Mucosa of descending colon (tissue), 3 donors: Measurements from ENCODE around the gene CAV1. TPM values are rescaled to one million over a fixed set of nuclear protein-coding genes. Genes with fewer than 3 reads are reported as not detected.

ENCODE experiments used
- ATAC-seq: fragments of 200-7000 bp; cut with Tn5 transposase; one replicate; pipeline ENCODE4 v1.9.1; 2020; ENCODE audit warnings: mild to moderate bottlenecking, moderate library complexity
- DNase-seq, 3 donors: peaks; one replicate each; pipeline ENCODE4 v3.0.0-alpha.2; 2020
- H3K36me3 ChIP-seq: fragments of 200-600 bp; one replicate; pipeline ENCODE4 v1.8.0; 2021; ENCODE audit warnings: low read depth, mild to moderate bottlenecking
- H3K4me1 ChIP-seq: fragments of 200-600 bp; one replicate; pipeline ENCODE4 v1.8.0; 2021; ENCODE audit warnings: low read depth, mild to moderate bottlenecking
- H3K4me3 ChIP-seq: fragments of 200-600 bp; one replicate; pipeline ENCODE4 v1.8.0; 2021; ENCODE audit warnings: mild to moderate bottlenecking
- H3K9me3 ChIP-seq: fragments of 200-600 bp; one replicate; pipeline ENCODE4 v1.8.0; 2021; ENCODE audit warnings: mild to moderate bottlenecking
- intact Hi-C, 2 donors: fragments of 100-400 bp; cut with DNase I in 1 of 2; cut with micrococcal nuclease in 1 of 2; formaldehyde crosslinking; loops; one replicate each; pipeline versions ENCODE4 v1.11.0 to v1.11.1; 2022; cut with DNase I, micrococcal nuclease
- total RNA-seq, 3 donors: library from RNA; stranded (reverse); fragmentation: NEBNext Ultra II Directional in 2 of 3; extraction: Animal tissue kit (Norgen Biotek cat#: 25700) in 2 of 3; gene quantifications; one replicate each; pipeline versions ENCODE4 v1.2.1 to v1.2.4, GENCODE V29; 2021 to 2023
- TF ChIP-seq, protein P1 (sequence below): fragments of 200-600 bp; IDR thresholded peaks from one replicate; pipeline ENCODE4 v1.8.0; 2022; ENCODE audit warnings: antibody characterized with exemption, mild to moderate bottlenecking
- donor health status: DM: no; HTN: no; CAD: no; lungs with moderate emphysema.
- donor health status: DM: no; HTN: no; CAD: no.
- donor health status: DM: no; HTN: yes; CAD: no.

Gene CAV1
- total RNA-seq, 3 donors from 2014 or later, result 17.9 to 248 (median 46.1) TPM

GRCh38 chr7:116554436-116554835 is 29.6 kb downstream of the CAV1 start:
- ATAC-seq (no peak), DNase-seq (peak in 1 of 3 donors; percentile 17)
- H3K4me1 ChIP-seq, result no peaks in the 10 kb centered on the region
- no peaks in the 10 kb centered on the region for H3K9me3 ChIP-seq
- H3K4me3 ChIP-seq, result no peak overlapping the region
- TF ChIP-seq, protein P1, sequence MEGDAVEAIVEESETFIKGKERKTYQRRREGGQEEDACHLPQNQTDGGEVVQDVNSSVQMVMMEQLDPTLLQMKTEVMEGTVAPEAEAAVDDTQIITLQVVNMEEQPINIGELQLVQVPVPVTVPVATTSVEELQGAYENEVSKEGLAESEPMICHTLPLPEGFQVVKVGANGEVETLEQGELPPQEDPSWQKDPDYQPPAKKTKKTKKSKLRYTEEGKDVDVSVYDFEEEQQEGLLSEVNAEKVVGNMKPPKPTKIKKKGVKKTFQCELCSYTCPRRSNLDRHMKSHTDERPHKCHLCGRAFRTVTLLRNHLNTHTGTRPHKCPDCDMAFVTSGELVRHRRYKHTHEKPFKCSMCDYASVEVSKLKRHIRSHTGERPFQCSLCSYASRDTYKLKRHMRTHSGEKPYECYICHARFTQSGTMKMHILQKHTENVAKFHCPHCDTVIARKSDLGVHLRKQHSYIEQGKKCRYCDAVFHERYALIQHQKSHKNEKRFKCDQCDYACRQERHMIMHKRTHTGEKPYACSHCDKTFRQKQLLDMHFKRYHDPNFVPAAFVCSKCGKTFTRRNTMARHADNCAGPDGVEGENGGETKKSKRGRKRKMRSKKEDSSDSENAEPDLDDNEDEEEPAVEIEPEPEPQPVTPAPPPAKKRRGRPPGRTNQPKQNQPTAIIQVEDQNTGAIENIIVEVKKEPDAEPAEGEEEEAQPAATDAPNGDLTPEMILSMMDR, result no peak
- intact Hi-C loops, result no loop called here
- H3K36me3 ChIP-seq, result no peaks in the 10 kb centered on the region

- H3K4me1 ChIP-seq, result no peaks in the 10 kb centered on the region
- no peak for ATAC-seq
- intact Hi-C loops, result no loop called here
Measured at GRCh38 chr7:116554911-116555310, 30.1 kb downstream of the CAV1 start.

GRCh38 chr7:116557066-116557585 is 32.3 kb downstream of the CAV1 start:
- TF ChIP-seq, protein P1, result no peak
- H3K4me1 ChIP-seq, result no peaks in the 10 kb centered on the region
- intact Hi-C loops, result no loop called here
- H3K9me3 ChIP-seq, result no peaks in the 10 kb centered on the region
- no peaks in the 10 kb centered on the region for H3K36me3 ChIP-seq
- H3K4me3 ChIP-seq, result no peak overlapping the region
- ATAC-seq (no peak), DNase-seq (no peak)

More at GRCh38 chr7:116554911-116555310, 30.1 kb downstream of the CAV1 start:
- Histone ChIP-seq H3K9me3 (no peaks in the 10 kb centered on the region), H3K36me3 (no peaks in the 10 kb centered on the region), H3K4me3 (no peak overlapping the region)
- TF ChIP-seq, protein P1, result no peak
- DNase-seq, result no peak

DNA sequence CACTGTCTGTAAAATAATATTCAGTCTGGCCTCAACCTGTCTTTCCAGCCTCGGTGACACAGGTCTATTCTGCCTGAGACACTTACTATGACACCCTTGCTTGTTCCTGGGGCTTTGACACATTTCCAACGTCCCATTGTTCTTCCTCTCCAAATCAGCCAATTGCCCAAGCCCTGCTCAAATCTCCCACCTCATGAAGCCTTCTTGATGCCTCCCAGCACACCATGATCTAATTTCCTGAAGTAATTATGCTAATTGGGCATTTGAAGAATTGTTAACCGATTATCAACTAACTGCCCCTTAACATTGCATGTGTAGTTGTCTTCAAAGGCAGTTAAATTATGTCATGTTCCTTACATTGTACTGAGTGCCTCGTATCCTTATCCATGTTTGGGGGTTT is 33.1 kb downstream of the CAV1 start:
- DNase-seq (no peak), ATAC-seq (no peak)
- H3K4me1 ChIP-seq, result no peaks in the 10 kb centered on the region
- H3K4me3 ChIP-seq, result no peak overlapping the region
- intact Hi-C loops, result no loop called here
- no peaks in the 10 kb centered on the region for H3K9me3 ChIP-seq
- H3K36me3 ChIP-seq, result no peaks in the 10 kb centered on the region
- TF ChIP-seq, protein P1, result no peak

- Histone ChIP-seq H3K4me3 (no peak overlapping the region), H3K4me1 (no peaks in the 10 kb centered on the region), H3K36me3 (no peaks in the 10 kb centered on the region), H3K9me3 (no peaks in the 10 kb centered on the region)
- no peak for DNase-seq
- no peak for ATAC-seq
- TF ChIP-seq, protein P1, result no peak
- intact Hi-C loops, result no loop called here
Measured at GRCh38 chr7:116560021-116560970, 35.5 kb downstream of the CAV1 start.
